K562 (cell line): ENCODE measurements around the gene FKRP. TPM values are rescaled to one million over a fixed set of nuclear protein-coding genes. Genes with fewer than 3 reads are reported as not detected.

ENCODE experiments used
- E2F1 ChIP-seq: sonication (generic); formaldehyde crosslinking; IDR thresholded peaks from 2 replicates; pipeline ENCODE4 v1.8.1; 2023; ENCODE audit warnings: mild to moderate bottlenecking, missing genetic modification reagents, moderate library complexity
- FIP1L1 ChIP-seq: fragments of 200-400 bp; formaldehyde crosslinking; IDR thresholded peaks from 2 replicates; pipeline ENCODE4 v1.6.1; 2018; ENCODE audit warnings: mild to moderate bottlenecking, low read depth, low read length; ENCODE audit not compliant: poor library complexity, severe bottlenecking
- FOS ChIP-seq: IDR thresholded peaks from 3 replicates; pipeline ENCODE4 v1.6.1; 2011; ENCODE audit not compliant: insufficient read length; ENCODE audit errors: extremely low read depth
- MGA ChIP-seq: fragments of 450-650 bp; IDR thresholded peaks from 2 replicates; pipeline ENCODE4 v1.6.1; 2016; ENCODE audit warnings: mild to moderate bottlenecking, moderate library complexity
- PCBP2 ChIP-seq: fragments of 200-400 bp; formaldehyde crosslinking; IDR thresholded peaks from 2 replicates; pipeline ENCODE4 v1.6.1; 2018; ENCODE audit warnings: low read length, low read depth, mild to moderate bottlenecking, moderate library complexity; ENCODE audit not compliant: poor library complexity, severe bottlenecking
- PTBP1 ChIP-seq: fragments of 200-400 bp; formaldehyde crosslinking; IDR thresholded peaks from 2 replicates; pipeline ENCODE4 v1.6.1; 2017; ENCODE audit warnings: low read depth, low read length
- SP2 ChIP-seq: IDR thresholded peaks from 2 replicates; pipeline ENCODE4 v1.6.1; 2011; ENCODE audit warnings: mild to moderate bottlenecking, low read depth, low read length, moderate library complexity; ENCODE audit not compliant: poor library complexity, severe bottlenecking; ENCODE audit errors: extremely low read depth
- THRAP3 ChIP-seq: fragments of 450-650 bp; IDR thresholded peaks from 2 replicates; pipeline ENCODE4 v1.6.1; 2016; ENCODE audit warnings: mild to moderate bottlenecking, inconsistent platforms, borderline replicate concordance
- ZBED1 ChIP-seq: IDR thresholded peaks from 2 replicates; pipeline ENCODE4 v1.6.1; 2014
- ZC3H4 ChIP-seq: sonication (generic); formaldehyde crosslinking; IDR thresholded peaks from 2 replicates; pipeline ENCODE4 v1.9.0; 2021; ENCODE audit warnings: missing genetic modification reagents, borderline replicate concordance
- ZNF121 ChIP-seq: sonication (generic); formaldehyde crosslinking; conservative IDR thresholded peaks from 2 replicates; pipeline ENCODE4 v1.8.0; 2022; ENCODE audit warnings: missing genetic modification reagents
- ZNF316 ChIP-seq: fragments of 450-650 bp; IDR thresholded peaks from 2 replicates; pipeline ENCODE4 v1.6.1; 2016
- ZNF347 ChIP-seq: fragments of 450-650 bp; formaldehyde crosslinking; IDR thresholded peaks from 2 replicates; pipeline ENCODE4 v1.4.0; 2020; ENCODE audit warnings: low read depth, mild to moderate bottlenecking, moderate library complexity
- polyA plus RNA-seq, 8 experiments: library from polyadenylated mRNA; depleted of rRNA in 4 of 8; stranded (reverse) in 5 of 8; unstranded in 3 of 8; fragments of >200 nt; fragmentation: Nextera tagmentation in 2 of 8; fragmentation: Illumina TruSeq in 1 of 8; extraction: Ambion mirVana in 2 of 8; extraction: Trizol in 1 of 8; gene quantifications; 2 replicates each; pipeline versions ENCODE4 v1.2.1 to v1.2.3, GENCODE V29; 2011 to 2014; ENCODE audit warnings: inconsistent platforms in 1 of 8, missing spikeins in 1 of 8
- total RNA-seq, 7 experiments: library from RNA; depleted of rRNA in 6 of 7; stranded (reverse); fragments of >200 nt in 6 of 7; fragmentation: Illumina TruSeq in 2 of 7; extraction: Trizol in 2 of 7; gene quantifications; 2 replicates each; pipeline versions ENCODE4 v1.2.1 to v1.2.3, GENCODE V29; 2011 to 2021; ENCODE audit warnings: low replicate concordance in 1 of 7

FKRP gene
- total and polyA plus RNA-seq, 9 of the 15 experiments (the other 6 are each of a cell fraction or from before 2014, with no cell fraction given), result 0.68 to 16.1 (median 6.5) TPM

- TF ChIP-seq FOS (peak; percentile 64), E2F1 (CRISPR knock-in tag) (peak; percentile 87), ZNF316 (0 out of 2 replicates have a peak, but pooled peaks have one; percentile 5), ZNF121 (CRISPR knock-in tag) (no peak), THRAP3 (peak; percentile 78; the same call in 1 of the 2 replicates), PCBP2 (no peak), SP2 (peak; percentile 23), FIP1L1 (peak; percentile 73), MGA (peak; percentile 97), PTBP1 (no peak), ZNF347 (CRISPR knock-in tag) (no peak), ZBED1 (peak; percentile 44; the same call in 1 of the 2 replicates), ZC3H4 (CRISPR knock-in tag) (0 out of 2 replicates have a peak, but pooled peaks have one; percentile 67)
Measured at GRCh38 chr19:46788262-46788967, 42.6 kb downstream of the FKRP start, which contains the start of gene SLC1A5 (continued).
